ENCODE results near the gene SCFD2.

Gene SCFD2

DNA sequence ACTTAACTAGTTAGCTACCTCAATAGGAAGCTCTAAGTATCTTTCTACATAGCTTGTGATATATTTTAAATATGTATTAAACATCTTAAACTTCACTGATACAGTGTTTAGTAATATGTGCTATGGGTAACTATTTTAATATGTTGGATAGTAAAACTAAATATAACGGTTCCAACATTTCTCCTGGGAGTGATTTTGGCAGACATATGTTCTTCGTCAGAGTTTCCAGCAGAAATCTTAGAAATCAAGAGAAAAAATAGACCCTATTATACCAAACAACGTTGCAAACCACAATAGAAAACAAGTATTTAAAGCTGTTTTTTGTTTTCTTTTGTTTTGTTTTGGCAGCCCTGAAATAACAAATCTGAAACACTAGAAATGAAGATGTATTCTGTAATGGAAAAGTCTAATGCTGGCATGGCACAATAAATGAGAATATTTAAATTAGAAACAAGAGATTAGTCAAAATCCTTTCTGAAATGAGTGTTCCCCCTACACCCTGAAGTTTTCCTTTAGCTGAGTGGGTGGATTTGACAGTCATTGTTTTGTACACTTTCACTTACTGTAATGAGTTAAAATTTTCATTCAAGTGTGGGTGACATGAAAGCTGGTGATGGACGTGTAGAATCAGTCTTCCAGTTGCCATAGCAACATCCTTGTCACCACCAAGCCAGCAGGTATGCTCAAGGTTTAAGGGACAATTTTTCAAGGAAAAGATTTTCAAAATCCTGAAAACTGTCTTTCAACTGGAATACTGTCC is 233.5 kb downstream of the SCFD2 start:
- DNase-seq = no peak

DNA sequence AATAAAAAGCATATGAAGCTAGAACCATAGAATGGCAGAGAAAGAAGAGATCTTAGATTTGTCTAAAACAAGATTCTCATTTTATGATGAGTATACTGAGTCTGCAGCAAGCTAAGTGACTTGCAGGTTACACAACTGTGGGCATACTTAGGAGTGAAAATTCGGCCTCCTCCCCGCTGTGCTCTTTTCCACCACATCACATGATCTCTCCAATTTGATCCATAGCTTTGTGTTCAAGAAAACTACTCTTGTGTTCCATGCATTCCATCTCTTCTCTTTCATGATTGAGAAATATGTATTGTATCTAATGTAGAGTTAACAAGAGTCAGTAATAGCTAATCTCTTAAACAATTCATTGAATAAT is 234.3 kb downstream of the SCFD2 start:
- DNase-seq = no peak

DNA sequence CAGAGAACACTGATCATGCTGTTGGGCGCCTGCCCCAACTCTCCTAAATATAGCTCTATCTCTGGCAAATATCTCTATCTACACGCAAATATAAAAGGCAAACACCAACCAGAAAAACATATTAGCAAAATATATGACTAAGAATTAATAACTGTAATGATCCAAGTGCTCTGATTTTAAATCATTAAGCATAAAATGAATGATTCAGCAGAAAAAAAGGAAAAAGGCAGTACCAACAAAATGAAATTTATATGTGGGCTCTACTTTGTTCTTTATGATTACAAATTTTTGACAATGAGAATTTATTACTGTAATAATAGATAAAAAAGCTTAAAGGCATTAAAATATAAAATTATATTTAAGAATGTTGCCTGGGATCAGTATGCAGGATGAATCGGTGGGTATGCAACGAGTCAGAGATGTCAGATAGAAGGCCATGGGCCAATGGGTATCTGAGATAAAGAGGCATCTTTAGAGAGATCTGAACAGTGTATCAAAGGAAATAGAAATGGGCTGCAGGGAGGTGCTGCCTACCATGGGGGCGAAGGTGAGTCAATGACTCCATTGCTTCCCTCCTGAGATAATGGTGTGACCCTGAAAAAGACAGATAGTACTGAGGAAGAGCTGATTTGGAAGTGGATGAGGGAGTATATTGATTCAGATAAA is 234.8 kb downstream of the SCFD2 start:
- no peak for DNase-seq

DNA sequence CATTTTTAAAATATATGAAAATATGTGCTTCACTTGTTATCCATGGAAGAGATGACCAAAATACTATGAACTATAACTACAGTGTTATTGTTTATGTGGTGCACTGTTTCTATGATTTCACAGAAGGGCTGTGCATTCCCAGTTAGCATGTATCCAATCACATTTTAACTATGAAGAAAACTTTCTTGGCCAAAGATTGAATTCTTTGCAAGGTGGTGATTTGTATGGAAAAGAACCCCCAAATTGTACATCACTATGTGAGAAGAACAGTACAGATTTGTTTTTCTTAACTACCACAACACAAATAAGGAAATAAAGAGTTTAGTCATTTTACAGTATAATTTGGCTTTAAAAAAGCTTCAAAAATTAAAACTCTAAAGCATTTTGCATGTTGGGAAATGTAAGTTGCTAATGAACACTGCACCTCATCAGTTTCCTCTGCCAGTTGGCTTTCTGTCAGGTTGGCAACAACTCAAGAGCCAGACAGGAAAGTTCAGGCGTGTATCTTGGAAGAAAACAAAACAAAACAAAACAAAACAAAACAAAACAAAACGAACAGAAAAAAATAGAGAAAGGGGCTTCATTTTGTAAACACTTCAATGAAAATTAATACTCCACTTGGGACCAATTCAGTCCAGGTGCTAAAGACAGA is 237.0 kb downstream of the SCFD2 start:
- no peak for DNase-seq

DNA sequence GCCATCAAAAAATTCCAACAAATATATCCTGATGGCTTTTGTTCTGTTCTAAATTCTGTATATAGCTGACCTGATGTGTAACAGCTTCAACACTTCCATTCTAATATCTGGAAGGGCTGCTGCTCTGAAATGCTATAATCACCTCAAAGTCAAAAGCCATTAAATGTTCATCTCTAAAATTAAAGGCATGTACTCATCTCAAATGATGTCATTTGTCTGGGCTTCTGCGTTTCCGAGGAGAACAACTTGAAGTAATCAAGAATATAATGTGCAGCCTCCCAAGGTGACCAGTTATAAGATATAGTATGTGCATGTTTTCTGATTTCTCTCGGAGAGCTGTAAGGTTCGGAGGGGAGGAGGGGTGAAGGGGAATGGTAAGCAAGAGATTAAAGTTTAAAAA is 237.6 kb downstream of the SCFD2 start:
- DNase-seq = no peak

DNA sequence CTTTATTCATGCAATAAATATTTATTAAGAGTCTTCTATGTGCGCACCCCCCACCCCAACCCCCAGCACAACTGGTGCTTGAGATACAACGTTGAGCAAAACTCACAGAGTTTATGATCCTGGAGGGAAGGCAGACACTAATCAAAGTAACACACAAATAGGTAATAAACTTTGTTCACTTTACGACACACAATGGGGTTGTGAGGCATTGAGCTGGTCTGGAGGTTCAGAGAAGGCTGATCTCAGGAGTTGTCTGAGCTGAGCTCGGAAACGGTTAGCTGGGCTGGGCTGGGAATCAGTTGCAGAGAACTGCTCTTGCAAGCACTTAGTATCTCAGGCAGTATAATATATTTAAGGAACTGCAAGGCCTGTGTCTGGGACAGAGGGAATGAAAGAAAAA is 238.5 kb downstream of the SCFD2 start:
- no peak for DNase-seq

DNA sequence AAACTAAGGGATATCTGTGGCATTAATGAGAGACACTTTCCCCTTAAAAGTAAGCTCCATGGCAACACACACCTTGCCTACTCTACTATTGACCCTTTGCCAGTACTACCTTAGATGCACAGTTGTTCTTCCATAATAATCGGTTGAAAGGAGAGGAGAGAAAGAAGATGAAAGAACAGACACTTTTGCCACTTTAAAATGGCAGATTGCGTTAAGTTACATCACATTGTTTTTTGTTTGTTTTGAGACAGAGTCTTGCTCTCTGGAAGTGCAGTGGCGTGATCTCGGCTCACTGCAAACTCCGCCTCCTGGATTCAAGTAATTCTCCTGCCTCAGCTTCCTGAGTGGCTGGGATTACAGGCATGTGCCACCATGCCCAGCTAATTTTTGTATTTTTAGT is 239.8 kb downstream of the SCFD2 start:
- DNase-seq = no peak

DNA sequence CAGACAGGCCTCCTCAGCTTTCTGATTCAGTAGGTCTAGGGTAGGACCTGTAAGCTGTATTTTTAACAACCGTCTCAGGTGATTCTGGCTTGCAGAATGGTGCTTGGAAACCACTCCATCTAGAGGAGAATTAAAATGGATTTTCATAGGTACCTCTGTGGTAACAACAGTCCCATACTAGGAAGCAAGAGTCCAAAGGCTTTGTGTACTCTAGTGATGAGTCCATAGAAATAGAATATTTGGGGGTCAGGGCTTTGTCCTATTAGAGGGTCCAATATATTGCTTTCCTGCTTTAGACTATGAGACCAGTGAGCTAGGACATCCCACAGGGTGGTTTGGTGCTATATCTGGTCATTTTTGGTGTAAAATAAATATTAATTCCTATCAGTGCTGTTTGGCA is 242.0 kb downstream of the SCFD2 start:
- DNase-seq = no peak

DNA sequence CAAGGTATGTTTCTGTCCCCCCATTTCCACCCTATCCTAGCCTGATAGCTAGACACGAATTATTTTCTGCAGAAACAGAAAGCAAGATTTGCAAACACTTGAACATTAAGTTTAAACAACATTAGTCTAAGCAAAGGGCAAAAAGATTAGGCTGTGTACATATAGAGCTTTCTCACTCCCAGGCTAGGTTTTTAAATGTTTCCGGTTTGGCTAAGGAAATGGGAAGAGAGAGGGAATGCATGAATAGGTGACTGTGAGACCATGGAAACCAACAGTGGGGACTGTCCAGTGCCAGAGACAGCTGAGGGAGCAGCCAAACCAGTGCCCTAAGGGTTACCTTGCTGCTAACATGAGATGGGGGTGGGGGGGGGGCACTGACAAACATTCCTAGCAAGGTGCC is 242.7 kb downstream of the SCFD2 start:
- no peak for DNase-seq

DNA sequence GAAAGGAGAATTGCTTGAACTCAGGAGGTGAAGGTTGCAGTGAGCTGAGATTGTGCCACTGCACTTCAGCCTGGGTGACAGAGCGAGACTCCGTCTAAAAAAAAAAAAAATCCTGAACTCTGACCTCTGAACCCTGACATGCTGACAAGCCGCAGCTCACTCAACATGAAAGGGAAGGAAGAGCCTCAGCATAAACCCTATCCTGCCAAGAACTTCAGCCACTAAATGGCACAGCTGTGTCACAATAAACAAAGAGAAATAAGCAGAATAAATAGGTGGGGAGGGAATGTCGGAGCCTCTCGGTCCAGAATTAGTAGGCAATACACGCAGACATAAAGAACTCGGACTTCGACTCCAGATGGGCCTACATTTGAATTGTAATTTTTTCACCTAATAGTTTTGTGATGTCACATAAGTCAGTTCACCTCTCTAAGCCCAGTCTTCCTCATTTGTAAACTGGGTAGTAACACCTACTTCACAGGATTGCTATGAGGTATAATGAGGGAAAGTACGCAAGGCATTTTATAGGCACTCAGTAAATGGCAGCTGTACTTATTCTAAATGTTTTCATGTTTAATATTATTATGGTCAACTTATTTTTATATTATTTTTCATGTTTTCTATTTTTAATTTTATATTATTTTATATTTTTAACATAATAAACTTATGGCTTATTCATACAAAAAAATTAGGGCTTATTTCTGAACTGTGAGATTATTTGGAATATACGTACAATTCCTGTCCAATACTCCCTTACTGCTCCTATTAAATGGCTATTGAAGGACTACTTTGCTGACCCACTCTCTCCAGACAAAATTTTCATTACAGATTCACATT is 243.4 kb downstream of the SCFD2 start:
- DNase-seq = no peak

DNA sequence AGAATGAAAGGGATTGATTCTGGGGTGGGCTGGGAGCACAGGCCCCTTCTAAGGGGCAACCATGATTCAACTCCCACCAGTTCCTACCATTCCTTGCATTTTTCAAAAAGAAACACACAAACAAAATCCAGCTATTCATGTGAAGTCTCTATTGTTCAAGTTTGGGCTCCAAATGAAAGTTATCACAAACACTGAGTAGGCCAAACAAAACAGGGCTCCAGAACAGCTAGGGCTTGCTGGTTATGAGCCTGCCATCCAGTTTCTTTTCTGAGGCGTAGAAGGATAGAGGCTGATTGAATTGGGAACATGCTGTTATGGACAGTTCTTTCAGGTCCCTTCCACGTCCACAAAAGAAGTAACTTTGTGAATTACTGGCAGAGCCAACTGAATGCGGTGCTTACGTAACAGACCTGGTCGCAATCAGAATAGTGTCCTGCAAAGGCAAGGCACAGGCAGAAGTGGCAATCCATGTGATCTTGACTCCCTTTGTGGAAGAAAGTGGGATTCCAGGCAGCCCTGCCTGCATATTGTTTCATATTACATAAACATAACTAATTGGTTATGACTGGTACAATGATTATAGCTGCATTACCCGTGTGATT is 244.5 kb downstream of the SCFD2 start:
- no peak for DNase-seq

DNA sequence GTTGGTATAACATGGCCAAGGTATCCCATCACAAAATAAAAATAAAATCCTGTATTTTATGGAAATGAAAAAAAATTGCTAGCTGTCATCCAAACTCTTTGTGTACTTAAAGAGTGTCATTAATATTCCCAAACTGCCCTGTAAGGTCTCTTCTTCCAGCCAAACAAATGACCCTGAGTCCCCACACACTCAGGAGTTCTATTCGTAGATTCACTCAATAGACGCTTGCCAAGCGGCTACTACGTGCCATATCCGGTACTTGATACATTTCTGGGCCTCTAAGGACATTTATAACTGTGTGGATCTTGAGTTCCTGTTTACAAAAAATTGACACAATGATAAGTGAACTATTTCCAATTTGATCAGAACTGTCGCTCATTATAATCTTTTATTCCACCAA is 245.1 kb downstream of the SCFD2 start:
- no peak for DNase-seq

DNA sequence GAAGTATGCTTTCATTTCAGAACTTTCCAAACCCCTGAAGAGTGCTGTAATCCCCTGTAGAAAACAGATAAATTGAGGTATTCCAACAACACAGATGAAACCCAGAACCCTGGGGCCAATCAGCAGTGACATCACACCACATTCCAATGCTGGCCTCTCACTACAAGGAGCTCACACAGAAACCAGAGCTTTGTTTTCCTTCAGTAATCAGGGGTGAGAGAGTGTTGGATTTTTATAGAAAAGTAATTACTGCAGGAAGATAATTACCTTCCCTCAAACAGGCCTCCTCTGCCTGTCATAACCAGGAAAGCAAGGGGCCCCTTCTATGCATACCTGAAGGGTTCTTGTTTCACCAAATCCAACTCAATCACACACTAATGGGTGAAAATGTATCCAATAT is 246.2 kb downstream of the SCFD2 start:
- DNase-seq = no peak

DNA sequence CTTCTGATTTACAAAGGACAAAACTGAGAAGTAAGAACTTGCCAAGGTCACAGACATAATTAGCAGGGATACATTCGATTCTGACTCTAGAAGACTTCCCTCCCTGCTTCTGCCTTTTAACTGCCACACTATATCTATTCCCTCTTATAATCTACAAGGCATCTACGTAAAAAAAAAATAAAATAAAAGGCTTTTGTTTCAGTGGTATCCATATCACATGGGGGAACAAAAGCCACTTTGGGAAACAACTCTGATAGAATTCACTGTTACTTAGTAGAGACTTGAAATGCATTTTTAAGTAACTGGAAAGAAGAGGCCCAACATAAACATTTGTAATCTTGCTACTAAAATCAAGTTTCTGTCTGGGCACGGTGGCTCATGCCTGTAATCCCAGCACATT is 247.2 kb downstream of the SCFD2 start:
- no peak for DNase-seq

DNA sequence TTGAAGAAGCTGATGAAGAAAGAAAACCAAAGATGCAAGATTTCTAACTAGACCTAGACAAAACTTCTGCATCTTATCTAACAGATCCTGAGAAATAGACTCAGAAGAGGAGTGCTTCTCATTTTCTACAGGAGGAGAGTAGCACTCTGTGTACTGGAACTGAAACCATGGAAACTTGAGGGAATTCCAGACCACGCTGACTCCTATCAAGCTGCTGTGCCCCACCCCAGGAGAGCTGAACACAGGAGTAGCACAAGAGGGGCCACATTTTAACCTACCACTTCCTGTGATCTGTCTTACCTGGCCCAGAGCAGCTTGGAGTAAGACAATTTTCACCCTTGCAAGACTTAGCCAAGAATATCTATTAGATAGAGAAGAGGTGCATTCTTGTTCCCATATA is 248.9 kb downstream of the SCFD2 start:
- DNase-seq = no peak

DNA sequence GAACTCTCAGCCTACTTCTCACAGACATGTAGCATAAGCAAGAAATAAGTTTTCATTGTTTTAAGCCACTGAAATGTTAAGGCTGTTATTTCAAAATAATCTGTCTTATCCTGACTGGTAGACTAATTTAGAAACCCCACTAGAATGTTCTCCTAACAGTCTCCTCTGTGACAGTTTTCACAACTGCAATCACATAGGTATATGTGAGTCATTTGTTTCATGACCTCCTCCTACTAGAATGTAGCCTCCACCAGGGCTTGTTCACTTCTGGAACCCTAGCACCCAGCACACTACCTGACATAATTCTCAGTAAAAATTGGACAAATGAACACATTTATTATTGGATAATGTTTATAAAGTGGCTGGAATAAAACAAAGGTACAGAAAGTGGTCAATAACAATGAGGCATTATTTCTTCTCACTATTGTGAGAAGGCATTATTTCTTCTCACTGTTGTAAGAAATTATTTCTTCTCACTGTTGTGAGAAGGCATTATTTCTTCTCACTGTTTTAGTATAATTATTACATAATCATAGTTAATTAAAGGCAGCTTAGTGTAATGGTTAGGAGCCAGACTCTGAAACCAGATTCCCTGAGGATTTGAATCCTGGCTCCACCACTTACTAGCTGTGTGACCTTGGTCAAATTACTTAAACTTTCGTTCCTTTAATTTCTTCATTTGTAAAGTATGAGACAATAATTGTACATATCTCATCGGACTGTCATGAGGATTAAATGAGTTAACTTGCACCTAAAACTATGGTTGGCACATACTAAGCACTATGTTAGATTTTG is 252.2 kb downstream of the SCFD2 start:
- DNase-seq = no peak

DNA sequence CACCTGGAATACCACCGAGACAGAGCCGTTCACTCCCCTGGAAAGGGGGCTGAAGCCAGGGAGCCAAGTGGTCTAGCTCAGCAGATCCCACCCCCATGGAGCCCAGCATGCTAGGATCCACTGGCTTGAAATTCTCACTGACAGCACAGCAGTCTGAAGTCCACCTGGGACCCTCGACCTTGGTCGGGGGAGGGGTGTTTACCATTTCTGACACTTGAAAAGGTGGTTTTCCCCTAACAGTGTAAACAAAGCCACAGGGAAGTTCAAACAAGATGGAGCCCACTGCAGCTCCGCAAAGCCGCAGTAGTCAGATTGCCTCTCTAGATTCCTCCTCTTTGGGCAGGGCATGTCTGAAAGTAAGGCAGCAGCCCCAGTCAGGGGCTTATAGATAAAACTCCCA is 260.5 kb downstream of the SCFD2 start:
- DNase-seq = no peak

DNA sequence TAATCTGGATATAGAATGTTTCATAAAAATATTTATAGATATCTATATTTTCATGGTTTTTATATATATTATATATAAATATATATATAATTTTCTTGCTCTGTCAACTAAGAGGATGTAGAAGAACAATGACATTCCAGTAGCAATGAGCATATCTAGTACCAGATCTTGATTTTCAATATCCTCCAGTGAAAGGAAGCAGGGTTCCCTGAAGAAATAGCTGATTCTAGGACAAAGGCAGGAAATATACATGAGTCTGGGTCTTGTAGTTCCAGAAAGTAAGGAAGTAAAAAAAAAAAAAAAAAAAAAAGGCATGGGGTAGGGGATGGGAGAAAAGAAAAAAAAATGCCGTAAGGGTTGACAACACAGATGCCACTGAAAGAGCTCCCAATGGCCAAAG is 262.4 kb downstream of the SCFD2 start:
- no peak for DNase-seq

DNA sequence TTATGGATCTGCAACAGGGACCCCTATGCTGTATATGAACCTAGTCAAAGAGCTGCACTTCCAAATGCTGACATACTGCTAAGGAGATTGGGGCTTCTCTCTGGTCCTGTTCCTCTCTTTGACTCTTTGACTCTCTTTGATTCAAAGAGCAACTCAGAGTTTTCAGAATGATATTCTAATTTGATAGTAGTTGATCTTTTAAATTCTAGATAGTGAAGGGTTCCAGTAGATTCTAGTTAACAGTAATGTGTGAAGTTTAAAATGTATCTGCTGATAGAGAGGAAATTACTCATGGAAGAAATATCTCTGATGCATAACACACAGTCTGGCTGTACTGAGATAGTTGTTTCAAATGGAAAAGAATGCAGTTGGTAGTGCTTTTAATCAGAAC is 264.7 kb downstream of the SCFD2 start:
- no peak for DNase-seq

DNA sequence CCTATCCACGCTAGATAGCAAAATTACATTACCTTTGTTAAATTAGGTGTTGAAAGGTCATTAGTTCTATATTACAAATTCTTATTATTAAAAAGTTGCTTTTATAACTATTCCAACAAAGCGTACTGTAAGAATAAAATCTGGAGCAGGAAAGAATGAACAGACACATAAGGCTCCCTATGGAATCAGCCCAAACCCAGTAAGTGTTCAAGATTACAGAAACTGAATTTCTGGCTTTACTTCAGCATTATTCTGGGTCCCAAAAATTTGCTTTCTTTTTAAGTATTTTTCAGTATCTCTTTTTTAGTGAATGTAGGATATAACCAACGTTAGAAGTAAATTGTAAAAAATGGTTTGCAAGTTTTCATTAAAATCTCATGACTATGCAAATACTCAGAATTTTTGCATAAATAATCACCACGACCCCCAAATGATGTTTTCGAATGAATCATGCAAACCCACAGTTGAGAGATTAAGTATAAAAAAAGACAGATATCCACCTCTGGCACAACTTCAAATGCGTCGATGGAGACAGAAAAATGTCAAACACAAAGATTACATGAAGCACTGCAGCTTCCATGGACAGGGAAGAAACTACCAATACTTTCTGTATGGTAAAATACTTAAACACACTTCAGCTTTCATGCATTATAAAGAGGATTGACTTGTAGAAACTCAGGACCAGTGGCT is 265.2 kb downstream of the SCFD2 start:
- DNase-seq = no peak

DNA sequence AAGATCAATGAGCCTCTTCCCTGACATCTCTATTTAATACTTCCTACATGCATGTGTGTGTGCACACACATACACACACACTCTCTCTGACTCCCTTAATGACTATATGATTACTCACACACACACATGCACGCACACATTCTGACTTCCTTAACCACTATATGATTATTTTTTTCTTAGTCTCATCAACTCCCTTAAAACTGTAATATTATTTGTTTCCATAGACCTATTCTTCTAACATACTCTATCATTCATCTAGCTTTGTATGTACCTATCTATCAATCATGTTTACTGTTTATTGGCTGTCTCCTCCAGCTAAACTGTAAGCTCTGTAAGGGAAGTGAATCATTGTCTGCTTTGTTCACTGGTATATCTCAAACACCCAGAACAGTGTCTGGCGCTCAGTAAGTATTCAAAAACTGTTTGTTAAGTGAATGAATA is 267.2 kb downstream of the SCFD2 start:
- no peak for DNase-seq

DNA sequence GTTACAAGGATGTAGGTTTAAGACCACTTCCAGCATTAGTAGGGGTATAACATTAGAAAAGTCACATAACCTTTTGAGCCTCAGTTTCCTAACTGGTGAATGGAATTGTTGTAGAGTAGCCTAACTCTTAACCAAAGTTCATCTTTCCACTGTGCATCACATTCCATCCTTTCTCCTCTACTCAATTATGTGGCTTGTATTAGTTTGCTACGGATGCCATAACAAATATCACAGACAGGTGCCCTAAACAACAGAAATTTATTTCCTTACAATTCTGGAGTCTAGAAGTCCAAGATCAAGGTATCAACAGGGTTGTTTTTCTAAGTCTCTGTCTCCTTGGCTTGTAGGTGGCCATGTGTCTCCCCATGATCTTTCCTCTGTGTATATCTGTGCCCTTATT is 271.8 kb downstream of the SCFD2 start:
- no peak for DNase-seq

Measured in suppressor macrophage treated with lipopolysaccharide for 4 hours (primary cell).